ENCODE data around the gene PCDHGB6.
"Not testable (repeated sequence)": the region's sequence is repeated elsewhere in the genome, so short reads cannot be mapped to it uniquely, and the experiment has no call there.

Gene PCDHGB6

DNA sequence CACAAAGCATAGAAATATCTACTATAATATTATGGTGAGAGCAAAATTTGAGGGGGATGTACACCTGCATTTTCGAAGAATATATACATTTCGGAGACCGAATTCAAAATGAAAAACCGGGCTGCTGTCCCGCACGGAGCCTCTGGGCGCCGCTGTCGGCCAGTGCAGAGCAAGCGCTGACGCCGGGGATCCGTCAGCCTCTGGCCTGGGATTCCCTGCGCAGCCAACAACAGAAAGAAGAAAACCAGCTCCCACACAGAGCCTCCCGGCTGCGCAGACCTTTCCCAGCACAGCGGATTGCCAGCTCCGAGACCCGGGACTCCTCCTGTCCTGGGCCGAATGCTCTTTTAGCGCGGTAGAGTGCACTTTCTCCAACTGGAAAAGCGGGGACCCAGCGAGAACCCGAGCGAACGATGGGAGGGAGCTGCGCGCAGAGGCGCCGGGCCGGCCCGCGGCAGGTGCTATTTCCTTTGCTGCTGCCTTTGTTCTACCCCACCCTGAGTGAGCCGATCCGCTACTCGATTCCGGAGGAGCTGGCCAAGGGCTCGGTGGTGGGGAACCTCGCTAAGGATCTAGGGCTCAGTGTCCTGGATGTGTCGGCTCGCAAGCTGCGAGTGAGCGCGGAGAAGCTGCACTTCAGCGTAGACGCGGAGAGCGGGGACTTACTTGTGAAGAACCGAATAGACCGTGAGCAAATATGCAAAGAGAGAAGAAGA lies at the start of gene PCDHGB6:
TSS of gene PCDHGB6 (plus strand) at position 232 of the 716 bp plus-strand sequence. CDS start at position 414, 182 bp downstream.
- FAIRE-seq: not testable (repeated sequence)

GRCh38 chr5:141359790-141360426 lies 47.9 kb upstream of the PCDHGB6 start, which contains the start of gene PCDHGB2:
PCDHGB2 (plus strand) TSS chr5:141359994; CDS start chr5:141360136, 142 bp downstream.
- FAIRE-seq: peak; percentile 47

- no peak for FAIRE-seq
Measured at GRCh38 chr5:141360685-141361084, 47.1 kb upstream of the PCDHGB6 start.

- FAIRE-seq: no peak
Measured at GRCh38 chr5:141362719-141363118, 45.1 kb upstream of the PCDHGB6 start.

GRCh38 chr5:141363952-141364660 lies 43.7 kb upstream of the PCDHGB6 start, which contains the start of gene PCDHGA5:
PCDHGA5 (plus strand) TSS chr5:141364162; CDS start chr5:141364331, 169 bp downstream.
- FAIRE-seq: no peak

DNA sequence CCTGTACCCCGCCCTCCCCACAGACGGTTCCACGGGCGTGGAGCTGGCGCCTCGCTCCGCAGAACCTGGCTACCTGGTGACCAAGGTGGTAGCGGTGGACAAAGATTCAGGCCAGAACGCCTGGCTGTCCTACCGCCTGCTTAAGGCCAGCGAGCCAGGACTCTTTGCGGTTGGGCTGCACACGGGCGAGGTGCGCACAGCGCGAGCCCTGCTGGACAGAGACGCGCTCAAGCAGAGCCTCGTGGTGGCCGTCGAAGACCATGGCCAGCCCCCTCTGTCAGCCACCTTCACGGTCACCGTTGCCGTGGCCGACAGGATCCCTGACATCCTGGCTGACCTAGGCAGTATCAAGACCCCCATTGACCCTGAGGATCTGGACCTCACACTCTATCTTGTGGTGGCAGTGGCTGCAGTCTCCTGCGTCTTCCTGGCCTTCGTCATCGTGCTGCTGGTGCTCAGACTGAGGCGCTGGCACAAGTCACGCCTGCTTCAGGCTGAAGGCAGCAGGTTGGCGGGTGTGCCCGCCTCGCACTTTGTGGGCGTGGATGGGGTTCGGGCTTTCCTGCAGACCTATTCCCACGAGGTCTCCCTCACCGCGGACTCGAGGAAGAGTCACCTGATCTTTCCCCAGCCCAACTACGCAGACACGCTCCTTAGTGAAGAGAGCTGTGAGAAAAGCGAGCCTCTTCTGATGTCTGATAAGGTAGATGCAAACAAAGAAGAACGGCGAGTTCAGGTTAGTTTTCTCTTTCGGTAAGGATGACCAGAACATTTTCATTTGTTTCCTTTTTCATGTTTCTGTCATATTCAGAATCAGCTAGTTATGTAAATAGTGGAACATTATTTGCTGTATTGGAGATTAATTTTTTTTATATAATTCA lies 41.6 kb upstream of the PCDHGB6 start:
- no peak for FAIRE-seq

DNA sequence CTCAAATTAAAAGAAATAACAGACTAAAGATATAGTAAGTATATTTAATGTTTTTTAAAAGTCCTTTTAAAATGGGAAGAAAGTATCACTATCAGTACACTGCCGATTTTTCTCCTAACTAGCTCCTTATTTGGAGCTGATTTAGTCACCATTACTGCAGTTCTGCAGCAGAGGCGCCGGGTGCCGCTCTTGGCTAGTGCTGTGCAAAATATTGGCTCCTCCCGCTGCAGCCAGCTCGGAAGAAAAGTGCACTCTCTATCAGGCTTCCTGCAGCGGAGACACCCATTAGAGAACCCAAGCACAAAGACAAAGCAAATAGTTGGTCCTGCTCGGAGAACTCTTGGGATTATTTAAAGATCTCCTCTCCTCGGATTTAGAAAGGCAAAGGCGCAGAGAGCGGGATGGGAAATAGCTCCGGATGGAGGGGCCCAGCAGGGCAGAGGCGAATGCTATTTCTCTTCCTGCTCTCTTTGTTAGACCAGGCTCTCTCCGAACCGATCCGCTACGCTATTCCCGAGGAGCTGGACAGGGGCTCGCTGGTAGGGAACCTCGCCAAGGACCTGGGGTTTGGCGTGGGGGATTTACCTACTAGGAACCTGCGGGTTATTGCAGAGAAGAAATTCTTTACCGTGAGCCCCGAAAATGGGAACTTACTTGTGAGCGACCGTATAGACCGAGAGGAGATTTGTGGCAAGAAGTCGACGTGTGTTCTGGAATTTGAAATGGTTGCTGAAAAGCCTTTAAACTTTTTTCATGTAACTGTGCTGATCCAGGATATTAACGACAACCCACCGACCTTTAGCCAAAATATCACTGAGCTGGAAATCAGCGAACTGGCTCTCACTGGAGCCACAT lies 37.6 kb upstream of the PCDHGB6 start, which contains the start of gene PCDHGB3:
TSS of gene PCDHGB3 (plus strand) at position 249 of the 855 bp plus-strand sequence. CDS start at position 402, 153 bp downstream.
- no peak for FAIRE-seq

DNA sequence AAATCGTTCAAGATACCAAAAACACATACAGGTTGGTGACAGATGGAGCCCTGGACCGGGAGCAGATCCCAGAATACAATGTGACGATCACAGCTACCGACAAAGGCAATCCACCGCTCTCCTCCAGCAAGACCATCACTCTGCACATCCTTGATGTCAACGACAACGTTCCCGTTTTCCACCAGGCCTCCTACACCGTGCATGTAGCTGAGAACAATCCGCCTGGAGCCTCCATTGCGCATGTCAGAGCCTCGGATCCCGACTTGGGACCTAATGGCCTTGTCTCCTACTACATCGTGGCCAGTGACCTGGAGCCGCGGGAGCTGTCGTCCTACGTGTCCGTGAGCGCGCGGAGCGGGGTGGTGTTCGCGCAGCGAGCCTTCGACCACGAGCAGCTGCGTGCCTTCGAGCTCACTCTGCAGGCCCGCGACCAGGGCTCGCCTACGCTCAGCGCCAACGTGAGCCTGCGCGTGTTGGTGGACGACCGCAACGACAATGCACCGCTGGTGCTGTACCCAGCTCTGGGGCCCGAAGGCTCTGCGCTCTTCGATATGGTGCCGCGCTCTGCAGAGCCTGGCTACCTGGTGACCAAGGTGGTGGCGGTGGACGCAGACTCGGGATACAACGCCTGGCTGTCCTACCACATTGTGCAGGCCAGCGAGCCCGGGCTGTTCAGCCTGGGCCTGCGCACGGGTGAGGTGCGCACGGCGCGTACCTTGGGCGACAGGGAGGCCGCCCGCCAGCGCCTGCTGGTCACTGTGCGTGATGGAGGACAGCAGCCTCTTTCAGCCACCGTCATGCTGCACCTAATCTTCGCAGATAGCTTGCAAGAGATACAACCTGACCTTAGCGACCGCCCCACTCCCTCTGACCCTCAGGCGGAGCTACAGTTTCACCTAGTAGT lies 36.0 kb upstream of the PCDHGB6 start:
- no peak for FAIRE-seq

DNA sequence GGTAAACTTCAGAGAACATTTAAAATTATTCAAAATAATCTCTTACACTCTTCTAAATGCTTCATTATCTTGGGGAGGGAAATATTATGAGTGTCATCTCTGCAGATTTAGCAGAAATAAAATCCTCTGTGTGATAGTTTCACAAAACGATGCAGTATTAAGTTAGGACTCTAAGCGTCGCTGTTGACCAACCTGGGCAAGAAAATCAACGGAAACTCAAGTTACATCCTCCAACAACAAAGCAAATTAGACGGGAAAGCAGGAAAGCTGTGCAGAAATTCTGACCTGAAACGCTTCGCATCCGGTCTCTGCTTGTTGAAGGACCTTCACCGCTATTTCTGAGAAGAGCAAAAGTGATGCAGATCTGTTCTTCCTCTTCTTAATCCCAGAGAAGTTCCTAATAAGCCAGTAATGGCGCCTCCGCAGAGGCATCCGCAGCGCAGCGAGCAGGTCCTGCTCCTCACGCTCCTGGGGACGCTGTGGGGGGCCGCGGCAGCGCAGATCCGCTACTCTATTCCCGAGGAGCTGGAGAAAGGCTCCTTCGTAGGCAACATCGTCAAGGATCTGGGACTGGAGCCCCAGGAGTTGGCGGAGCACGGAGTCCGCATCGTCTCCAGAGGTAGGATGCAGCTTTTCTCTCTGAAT lies 34.0 kb upstream of the PCDHGB6 start, which contains the start of gene PCDHGA6:
TSS of gene PCDHGA6 (plus strand) at position 219 of the 645 bp plus-strand sequence. CDS start at position 412, 193 bp downstream.
- FAIRE-seq: no peak

DNA sequence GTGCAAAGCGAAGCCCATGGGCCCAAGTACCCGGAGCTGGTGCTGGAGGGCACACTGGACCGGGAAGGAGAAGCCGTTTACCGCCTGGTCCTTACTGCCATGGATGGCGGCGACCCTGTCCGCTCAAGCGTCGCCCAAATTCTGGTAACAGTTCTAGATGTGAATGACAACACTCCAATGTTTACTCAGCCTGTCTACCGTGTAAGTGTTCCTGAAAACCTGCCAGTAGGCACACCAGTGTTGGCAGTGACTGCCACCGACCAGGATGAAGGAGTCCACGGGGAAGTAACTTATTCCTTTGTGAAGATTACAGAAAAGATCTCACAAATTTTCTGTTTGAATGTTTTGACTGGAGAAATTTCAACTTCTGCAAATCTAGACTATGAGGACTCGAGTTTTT lies 33.2 kb upstream of the PCDHGB6 start:
- no peak for FAIRE-seq

GRCh38 chr5:141375444-141376155 lies 32.2 kb upstream of the PCDHGB6 start:
- not testable (repeated sequence) for FAIRE-seq

- no peak for FAIRE-seq
Measured at GRCh38 chr5:141382469-141383294, 25.1 kb upstream of the PCDHGB6 start, which contains the start of gene PCDHGA7. PCDHGA7 (plus strand) TSS chr5:141382742; CDS start chr5:141382900, 158 bp downstream.

DNA sequence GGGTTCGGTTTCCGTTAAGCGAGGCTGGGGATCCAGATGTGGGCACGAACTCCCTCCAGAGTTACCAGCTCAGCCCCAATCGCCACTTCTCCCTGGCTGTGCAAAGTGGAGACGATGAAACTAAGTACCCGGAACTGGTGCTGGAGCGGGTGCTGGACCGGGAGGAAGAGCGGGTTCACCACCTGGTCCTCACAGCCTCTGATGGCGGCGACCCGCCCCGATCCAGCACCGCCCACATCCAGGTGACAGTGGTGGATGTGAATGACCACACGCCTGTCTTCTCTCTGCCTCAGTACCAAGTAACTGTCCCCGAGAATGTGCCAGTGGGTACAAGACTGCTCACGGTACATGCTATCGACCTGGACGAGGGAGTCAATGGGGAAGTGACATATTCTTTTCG lies 24.5 kb upstream of the PCDHGB6 start:
- FAIRE-seq: no peak

GRCh38 chr5:141384471-141385267 lies 23.2 kb upstream of the PCDHGB6 start:
- FAIRE-seq: no peak

DNA sequence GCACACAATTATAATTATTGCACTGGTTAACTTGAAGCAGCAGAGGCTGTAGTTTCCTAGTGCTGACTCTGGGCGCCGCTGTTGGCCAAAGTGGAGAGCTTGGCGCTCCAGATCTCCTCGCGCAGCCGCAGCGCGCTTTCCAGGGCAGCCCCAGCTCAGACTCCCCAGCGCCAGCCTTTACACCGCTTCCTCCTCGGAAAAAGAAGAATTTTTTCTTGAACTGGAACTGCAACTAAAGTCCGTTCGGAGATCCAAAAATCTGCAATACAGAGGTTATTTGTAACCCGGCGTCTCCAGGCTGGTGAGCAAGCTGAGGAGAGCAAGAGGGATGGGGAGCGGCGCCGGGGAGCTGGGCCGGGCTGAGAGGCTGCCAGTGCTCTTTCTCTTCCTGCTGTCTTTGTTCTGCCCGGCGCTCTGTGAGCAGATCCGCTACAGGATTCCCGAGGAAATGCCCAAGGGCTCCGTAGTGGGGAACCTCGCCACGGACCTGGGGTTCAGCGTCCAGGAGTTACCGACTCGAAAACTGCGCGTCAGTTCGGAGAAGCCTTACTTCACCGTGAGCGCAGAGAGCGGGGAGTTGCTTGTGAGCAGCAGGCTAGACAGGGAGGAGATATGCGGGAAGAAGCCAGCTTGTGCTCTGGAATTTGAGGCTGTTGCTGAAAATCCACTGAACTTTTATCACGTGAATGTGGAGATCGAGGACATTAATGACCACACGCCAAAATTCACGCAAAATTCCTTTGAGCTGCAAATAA lies 20.1 kb upstream of the PCDHGB6 start, which contains the start of gene PCDHGB4:
TSS of gene PCDHGB4 (plus strand) at position 142 of the 755 bp plus-strand sequence. CDS start at position 329, 187 bp downstream.
- not testable (repeated sequence) for FAIRE-seq

DNA sequence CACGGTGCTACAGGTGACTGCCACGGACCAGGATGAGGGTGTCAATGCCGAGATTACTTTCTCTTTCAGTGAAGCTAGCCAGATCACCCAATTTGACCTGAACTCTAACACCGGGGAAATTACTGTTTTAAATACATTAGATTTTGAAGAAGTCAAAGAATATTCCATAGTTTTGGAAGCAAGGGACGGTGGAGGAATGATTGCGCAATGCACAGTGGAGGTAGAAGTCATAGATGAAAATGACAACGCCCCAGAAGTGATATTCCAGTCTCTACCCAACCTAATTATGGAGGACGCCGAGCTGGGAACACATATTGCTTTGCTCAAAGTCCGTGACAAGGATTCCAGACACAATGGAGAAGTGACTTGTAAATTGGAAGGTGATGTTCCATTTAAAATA lies 19.2 kb upstream of the PCDHGB6 start:
- no peak for FAIRE-seq
